Endodermal cell (in vitro differentiated cells): ENCODE measurements around the gene IFT57. TPM values are rescaled to one million over a fixed set of nuclear protein-coding genes. Genes with fewer than 3 reads are reported as not detected.
A peak's percentile ranks its signal among the peaks of the same experiment; 100 is the strongest.

Source experiments
- DNase-seq: peaks from one replicate; pipeline ENCODE4 v3.0.0-alpha.2; 2017
- H3K27ac ChIP-seq: 2 replicates; pipeline ENCODE4 v1.5.1; 2013; ENCODE audit warnings: mild to moderate bottlenecking, low read depth, low read length, moderate library complexity
- H3K27me3 ChIP-seq: 2 replicates; pipeline ENCODE4 v1.6.1; 2013; ENCODE audit warnings: mild to moderate bottlenecking, low read length, moderate library complexity; ENCODE audit not compliant: insufficient read depth, control insufficient read depth, poor library complexity, severe bottlenecking
- H3K36me3 ChIP-seq: 2 replicates; pipeline ENCODE4 v1.7.0; 2013; ENCODE audit warnings: mild to moderate bottlenecking, low read length, moderate library complexity; ENCODE audit not compliant: control insufficient read depth, insufficient read depth
- H3K4me1 ChIP-seq: one replicate; pipeline ENCODE4 v1.7.0; 2013; ENCODE audit warnings: low read length; ENCODE audit not compliant: control insufficient read depth, insufficient read depth
- H3K4me3 ChIP-seq: 2 replicates; pipeline ENCODE4 v1.5.1; 2013; ENCODE audit warnings: mild to moderate bottlenecking, low read length, moderate library complexity
- H3K9ac ChIP-seq: 2 replicates; pipeline ENCODE4 v1.6.1; 2013; ENCODE audit warnings: mild to moderate bottlenecking, low read length, moderate library complexity; ENCODE audit not compliant: poor library complexity, severe bottlenecking; ENCODE audit errors: extremely low read depth
- H3K9me3 ChIP-seq: 2 replicates; pipeline ENCODE4 v1.6.1; 2013; ENCODE audit warnings: mild to moderate bottlenecking, low read length, moderate library complexity; ENCODE audit not compliant: control insufficient read depth
- H3K27ac Mint-ChIP-seq: 2 replicates; pipeline ENCODE4 v1.8.0; 2020; ENCODE audit warnings: mixed read lengths
- H3K27me3 Mint-ChIP-seq: 2 replicates; pipeline ENCODE4 v1.8.0; 2021; ENCODE audit warnings: mild to moderate bottlenecking, mixed read lengths; ENCODE audit not compliant: insufficient read depth
- H3K36me3 Mint-ChIP-seq: 2 replicates; pipeline ENCODE4 v1.8.0; 2020; ENCODE audit warnings: low read depth, mixed read lengths
- H3K4me1 Mint-ChIP-seq: 2 replicates; pipeline ENCODE4 v1.8.0; 2020; ENCODE audit warnings: mixed read lengths
- H3K4me3 Mint-ChIP-seq: 2 replicates; pipeline ENCODE4 v1.8.0; 2020; ENCODE audit warnings: mild to moderate bottlenecking, moderate library complexity, mixed read lengths
- H3K9me3 Mint-ChIP-seq: 2 replicates; pipeline ENCODE4 v1.8.0; 2020; ENCODE audit warnings: mild to moderate bottlenecking, mixed read lengths
- CTCF ChIP-seq: fragments of 200-600 bp; sonication (generic); conservative IDR thresholded peaks from 2 replicates; pipeline ENCODE4 v1.5.0; 2021; ENCODE audit warnings: antibody characterized with exemption, mild to moderate bottlenecking
- WGBS, 2 experiments: methylation state at CpG; one replicate each; pipeline versions ENCODE4 v1.1.5 to v1.1.7; 2013; ENCODE audit warnings: missing lambda C conversion rate in 2 of 2, mixed read lengths in 1 of 2; ENCODE audit not compliant: insufficient coverage in 1 of 2, insufficient read length in 1 of 2; 5-methylcytosine and 5-hydroxymethylcytosine counted together
- total RNA-seq, 2 donors: library from RNA; stranded (reverse); fragmentation: NEBNext Ultra II Directional in 1 of 2; extraction: Animal tissue kit (Norgen Biotek cat#: 25700) in 1 of 2; gene quantifications; 2 replicates in 1 of 2; 3 replicates in 1 of 2; pipeline ENCODE4 v1.2.1, GENCODE V29; 2021

Gene IFT57
- total RNA-seq, 2 donors from 2014 or later, result 45.5 to 60.5 TPM

GRCh38 chr3:108250626-108251025, 28.4 kb upstream of the IFT57 start:
- Mint-ChIP-seq H3K27me3 (no peaks in the 10 kb centered on the region), H3K9me3 (peaks cover 3% of the 10 kb centered on the region), H3K4me1 (no peaks in the 10 kb centered on the region), H3K27ac (no peak overlapping the region), H3K4me3 (no peak overlapping the region), H3K36me3 (no peaks in the 10 kb centered on the region)
- H3K36me3 ChIP-seq, result no peaks in the 10 kb centered on the region
- no peaks in the 10 kb centered on the region for H3K4me1 ChIP-seq
- 95 to 100% methylated on average over 1 to 2 of the region's 2 CpGs for WGBS, 2 experiments
- no peak for TF ChIP-seq CTCF
- DNase-seq, result no peak
- H3K27ac ChIP-seq, result no peak overlapping the region
- no peaks in the 10 kb centered on the region for H3K27me3 ChIP-seq
- no peak overlapping the region for H3K9ac ChIP-seq
- H3K9me3 ChIP-seq, result no peaks in the 10 kb centered on the region
- no peak overlapping the region for H3K4me3 ChIP-seq

- Mint-ChIP-seq H3K36me3 (no peaks in the 10 kb centered on the region), H3K4me3 (no peak overlapping the region), H3K27me3 (no peaks in the 10 kb centered on the region), H3K27ac (no peak overlapping the region), H3K9me3 (peaks cover 15% of the 10 kb centered on the region), H3K4me1 (peaks cover 9% of the 10 kb centered on the region)
- no peaks in the 10 kb centered on the region for H3K9me3 ChIP-seq
- H3K4me3 ChIP-seq, result no peak overlapping the region
- no peak overlapping the region for H3K27ac ChIP-seq
- TF ChIP-seq CTCF, result no peak
- H3K9ac ChIP-seq, result no peak overlapping the region
- H3K27me3 ChIP-seq, result no peaks in the 10 kb centered on the region
- peaks cover 3% of the 10 kb centered on the region for H3K4me1 ChIP-seq
- 100% methylated on average over 1 of the region's 2 CpGs; no CpG with 5 or more reads in 1 of the 2 experiments for WGBS, 2 experiments
- no peaks in the 10 kb centered on the region for H3K36me3 ChIP-seq
- no peak for DNase-seq
Observed at GRCh38 chr3:108243243-108243642, 21.0 kb upstream of the IFT57 start.

DNA sequence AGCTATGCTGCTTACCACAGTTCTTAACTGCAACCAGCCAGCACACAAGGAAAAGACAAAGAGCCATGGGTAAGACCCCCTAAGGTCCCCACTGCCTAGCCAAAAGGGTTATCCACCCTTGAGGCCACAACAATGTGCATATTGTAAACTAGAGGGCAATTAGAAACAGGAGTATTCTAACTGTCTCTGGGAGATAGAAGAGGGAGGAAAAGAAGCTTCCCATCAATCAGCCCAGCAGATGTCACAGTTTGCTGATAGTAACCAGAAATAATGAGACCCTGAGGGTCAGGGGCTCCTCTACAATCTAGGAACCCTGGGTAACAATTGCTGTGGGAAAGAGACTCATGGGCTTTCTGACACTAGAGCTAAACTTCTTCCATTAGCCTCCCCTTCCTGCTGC, 20.6 kb upstream of the IFT57 start:
- Mint-ChIP-seq H3K9me3 (peaks cover 15% of the 10 kb centered on the region), H3K27ac (no peak overlapping the region), H3K4me3 (no peak overlapping the region), H3K36me3 (no peaks in the 10 kb centered on the region), H3K4me1 (peaks cover 9% of the 10 kb centered on the region), H3K27me3 (no peaks in the 10 kb centered on the region)
- no peak for TF ChIP-seq CTCF
- Histone ChIP-seq H3K27ac (peak overlapping the region; percentile 1), H3K4me3 (no peak overlapping the region), H3K4me1 (peaks cover 3% of the 10 kb centered on the region), H3K36me3 (no peaks in the 10 kb centered on the region), H3K9me3 (no peaks in the 10 kb centered on the region), H3K9ac (no peak overlapping the region), H3K27me3 (no peaks in the 10 kb centered on the region)
- no peak for DNase-seq
